HEK293 (cell line): Measurements from ENCODE around the gene BCL11A.

ENCODE experiments used
- CTCF ChIA-PET: fragments of 350-600 bp; formaldehyde crosslinking; extraction: SDS; loops from one replicate; lab custom pipeline; 2021; ENCODE audit warnings: antibody characterized with exemption; lab: Yijun Ruan, JAX
- POLR2A ChIA-PET: fragments of 300-600 bp; formaldehyde crosslinking; extraction: SDS; loops from one replicate; lab custom pipeline; 2020; ENCODE audit warnings: antibody characterized with exemption, inconsistent platforms; lab: Yijun Ruan, JAX
- H3K27ac ChIP-seq: fragments of 200-500 bp; sonication (Bioruptor generic); 2 replicates; pipeline ENCODE4 v1.5.1; 2014; ENCODE audit warnings: low read depth, low read length, control low read depth, inconsistent platforms; ENCODE audit errors: extremely low read depth
- H3K36me3 ChIP-seq, 2 experiments: fragments of 200-500 bp in 1 of 2; sonication (Bioruptor generic) in 1 of 2; 1 replicate in 1 of 2; 2 replicates in 1 of 2; pipeline ENCODE4 v1.5.1; 2014 to 2017; ENCODE audit warnings: inconsistent platforms in 2 of 2, low read length in 2 of 2; ENCODE audit not compliant: control insufficient read depth in 2 of 2, insufficient read depth in 1 of 2
- H3K4me1 ChIP-seq: fragments of 200-500 bp; sonication (Bioruptor generic); 2 replicates; pipeline ENCODE4 v1.5.1; 2014; ENCODE audit warnings: mild to moderate bottlenecking, low read length, inconsistent platforms; ENCODE audit not compliant: control insufficient read depth, insufficient read depth
- H3K4me3 ChIP-seq: 2 replicates; pipeline ENCODE4 v1.5.1; 2011; ENCODE audit warnings: low read depth, mild to moderate bottlenecking, control low read depth, low read length, moderate library complexity
- H3K9me3 ChIP-seq: fragments of 200-500 bp; sonication (Bioruptor generic); 2 replicates; pipeline ENCODE4 v1.5.1; 2014; ENCODE audit warnings: low read depth, low read length, inconsistent platforms; ENCODE audit not compliant: control insufficient read depth, insufficient read depth
- FEZF1 ChIP-seq: fragments of 450-650 bp; formaldehyde crosslinking; IDR thresholded peaks from 2 replicates; pipeline ENCODE4 v1.5.1; 2016; ENCODE audit warnings: missing biosample characterization, missing genetic modification characterization
- GLIS1 ChIP-seq: fragments of 450-650 bp; formaldehyde crosslinking; IDR thresholded peaks from 2 replicates; pipeline ENCODE4 v1.5.1; 2016; ENCODE audit warnings: missing biosample characterization, missing genetic modification characterization
- HOXC10 ChIP-seq: sonication (generic); formaldehyde crosslinking; IDR thresholded peaks from 2 replicates; pipeline ENCODE4 v1.8.1; 2023; ENCODE audit warnings: mild to moderate bottlenecking, missing genetic modification reagents
- KLF7 ChIP-seq: fragments of 450-650 bp; formaldehyde crosslinking; IDR thresholded peaks from 2 replicates; pipeline ENCODE4 v1.5.1; 2016; ENCODE audit warnings: missing biosample characterization, missing genetic modification characterization, borderline replicate concordance
- SP7 ChIP-seq: fragments of 450-650 bp; formaldehyde crosslinking; IDR thresholded peaks from 2 replicates; pipeline ENCODE4 v1.5.1; 2016; ENCODE audit warnings: missing biosample characterization, missing genetic modification characterization
- ZBTB17 ChIP-seq: fragments of 450-650 bp; formaldehyde crosslinking; IDR thresholded peaks from 2 replicates; pipeline ENCODE4 v1.5.1; 2016; ENCODE audit warnings: missing biosample characterization, missing genetic modification characterization
- ZBTB48 ChIP-seq: fragments of 450-650 bp; formaldehyde crosslinking; IDR thresholded peaks from 2 replicates; pipeline ENCODE4 v1.5.1; 2016; ENCODE audit warnings: missing biosample characterization, missing genetic modification characterization
- ZFP37 ChIP-seq: fragments of 450-650 bp; formaldehyde crosslinking; IDR thresholded peaks from 2 replicates; pipeline ENCODE4 v1.5.1; 2016; ENCODE audit warnings: missing biosample characterization, missing genetic modification characterization
- ZNF23 ChIP-seq: fragments of 450-650 bp; formaldehyde crosslinking; IDR thresholded peaks from 2 replicates; pipeline ENCODE4 v1.5.1; 2016; ENCODE audit warnings: missing biosample characterization, missing genetic modification characterization, borderline replicate concordance
- ZNF416 ChIP-seq: fragments of 450-650 bp; formaldehyde crosslinking; IDR thresholded peaks from 2 replicates; pipeline ENCODE4 v1.5.1; 2016; ENCODE audit warnings: missing biosample characterization, missing genetic modification characterization
- ZNF530 ChIP-seq: fragments of 450-650 bp; formaldehyde crosslinking; IDR thresholded peaks from 2 replicates; pipeline ENCODE4 v1.5.1; 2016; ENCODE audit warnings: low read depth, missing biosample characterization, missing genetic modification characterization
- ZNF548 ChIP-seq: fragments of 450-650 bp; formaldehyde crosslinking; IDR thresholded peaks from 2 replicates; pipeline ENCODE4 v1.5.1; 2016; ENCODE audit warnings: missing biosample characterization, missing genetic modification characterization
- ZNF629 ChIP-seq: fragments of 450-650 bp; formaldehyde crosslinking; IDR thresholded peaks from 2 replicates; pipeline ENCODE4 v1.5.1; 2017; ENCODE audit warnings: missing biosample characterization, missing genetic modification characterization
- ZNF747 ChIP-seq: fragments of 450-650 bp; formaldehyde crosslinking; IDR thresholded peaks from 2 replicates; pipeline ENCODE4 v1.5.1; 2016; ENCODE audit warnings: missing biosample characterization, missing genetic modification characterization
- ZNF843 ChIP-seq: fragments of 450-650 bp; formaldehyde crosslinking; IDR thresholded peaks from 2 replicates; pipeline ENCODE4 v1.5.1; 2016; ENCODE audit warnings: missing biosample characterization, missing genetic modification characterization
- TF ChIP-seq, protein P1 (sequence below): fragments of 450-650 bp; formaldehyde crosslinking; IDR thresholded peaks from 2 replicates; pipeline ENCODE4 v1.5.1; 2016; ENCODE audit warnings: missing biosample characterization, missing genetic modification characterization
- TF ChIP-seq, protein P2 (sequence below): fragments of 450-650 bp; formaldehyde crosslinking; IDR thresholded peaks from 2 replicates; pipeline ENCODE4 v1.5.1; 2017; ENCODE audit warnings: missing biosample characterization, missing genetic modification characterization
- TF ChIP-seq, protein P3 (sequence below): fragments of 450-650 bp; formaldehyde crosslinking; IDR thresholded peaks from 2 replicates; pipeline ENCODE4 v1.5.1; 2016; ENCODE audit warnings: missing biosample characterization, missing genetic modification characterization
- TF ChIP-seq, protein P4 (sequence below): fragments of 450-650 bp; formaldehyde crosslinking; IDR thresholded peaks from 2 replicates; pipeline ENCODE4 v1.5.1; 2016; ENCODE audit warnings: missing biosample characterization, missing genetic modification characterization
- TF ChIP-seq, protein P5 (sequence below): fragments of 450-650 bp; formaldehyde crosslinking; IDR thresholded peaks from 2 replicates; pipeline ENCODE4 v1.5.1; 2016; ENCODE audit warnings: missing biosample characterization, missing genetic modification characterization, low read depth
- TF ChIP-seq, protein P6 (sequence below): fragments of 450-650 bp; formaldehyde crosslinking; IDR thresholded peaks from 2 replicates; pipeline ENCODE4 v1.5.1; 2016; ENCODE audit warnings: missing biosample characterization, missing genetic modification characterization, borderline replicate concordance

BCL11A gene

DNA sequence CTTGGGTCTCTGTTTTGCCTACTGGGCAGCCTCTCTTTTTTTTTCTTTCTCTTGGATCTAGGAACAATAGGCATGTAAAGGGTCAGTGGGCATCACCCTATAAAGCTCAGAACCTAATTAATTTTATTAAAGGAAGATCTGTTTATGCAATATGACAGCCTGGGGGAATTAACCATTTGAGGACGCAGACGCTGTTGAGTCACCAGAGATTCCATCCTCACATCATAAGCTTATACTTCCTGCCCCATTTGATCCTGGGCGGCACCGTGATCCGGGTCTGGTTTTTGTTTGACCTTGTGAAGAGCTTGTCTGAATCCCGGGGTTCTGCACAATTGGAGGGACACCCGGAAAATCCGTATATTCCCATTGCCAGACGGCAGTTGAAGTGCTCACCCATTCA is 16.8 kb upstream of the BCL11A start:
- TF ChIP-seq ZNF548 (tag by site-specific recombination) (no peak), ZNF530 (tag by site-specific recombination) (no peak), ZBTB17 (tag by site-specific recombination) (peak; percentile 43; the same call in 1 of the 2 replicates), KLF7 (no peak), HOXC10 (CRISPR knock-in tag) (no peak), ZNF416 (tag by site-specific recombination) (no peak), ZNF23 (tag by site-specific recombination) (no peak), GLIS1 (tag by site-specific recombination) (no peak), ZNF747 (tag by site-specific recombination) (no peak), ZNF629 (tag by site-specific recombination) (no peak), FEZF1 (no peak), ZNF843 (no peak)
- TF ChIP-seq, protein P1, sequence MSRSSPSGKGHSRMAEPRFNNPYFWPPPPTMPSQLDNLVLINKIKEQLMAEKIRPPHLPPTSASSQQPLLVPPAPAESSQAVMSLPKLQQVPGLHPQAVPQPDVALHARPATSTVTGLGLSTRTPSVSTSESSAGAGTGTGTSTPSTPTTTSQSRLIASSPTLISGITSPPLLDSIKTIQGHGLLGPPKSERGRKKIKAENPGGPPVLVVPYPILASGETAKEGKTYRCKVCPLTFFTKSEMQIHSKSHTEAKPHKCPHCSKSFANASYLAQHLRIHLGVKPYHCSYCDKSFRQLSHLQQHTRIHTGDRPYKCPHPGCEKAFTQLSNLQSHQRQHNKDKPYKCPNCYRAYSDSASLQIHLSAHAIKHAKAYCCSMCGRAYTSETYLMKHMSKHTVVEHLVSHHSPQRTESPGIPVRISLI (tag by site-specific recombination), result peak; percentile 12; the same call in 1 of the 2 replicates
- TF ChIP-seq, protein P2, sequence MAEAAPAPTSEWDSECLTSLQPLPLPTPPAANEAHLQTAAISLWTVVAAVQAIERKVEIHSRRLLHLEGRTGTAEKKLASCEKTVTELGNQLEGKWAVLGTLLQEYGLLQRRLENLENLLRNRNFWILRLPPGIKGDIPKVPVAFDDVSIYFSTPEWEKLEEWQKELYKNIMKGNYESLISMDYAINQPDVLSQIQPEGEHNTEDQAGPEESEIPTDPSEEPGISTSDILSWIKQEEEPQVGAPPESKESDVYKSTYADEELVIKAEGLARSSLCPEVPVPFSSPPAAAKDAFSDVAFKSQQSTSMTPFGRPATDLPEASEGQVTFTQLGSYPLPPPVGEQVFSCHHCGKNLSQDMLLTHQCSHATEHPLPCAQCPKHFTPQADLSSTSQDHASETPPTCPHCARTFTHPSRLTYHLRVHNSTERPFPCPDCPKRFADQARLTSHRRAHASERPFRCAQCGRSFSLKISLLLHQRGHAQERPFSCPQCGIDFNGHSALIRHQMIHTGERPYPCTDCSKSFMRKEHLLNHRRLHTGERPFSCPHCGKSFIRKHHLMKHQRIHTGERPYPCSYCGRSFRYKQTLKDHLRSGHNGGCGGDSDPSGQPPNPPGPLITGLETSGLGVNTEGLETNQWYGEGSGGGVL (tag by site-specific recombination), result no peak
- TF ChIP-seq, protein P3, sequence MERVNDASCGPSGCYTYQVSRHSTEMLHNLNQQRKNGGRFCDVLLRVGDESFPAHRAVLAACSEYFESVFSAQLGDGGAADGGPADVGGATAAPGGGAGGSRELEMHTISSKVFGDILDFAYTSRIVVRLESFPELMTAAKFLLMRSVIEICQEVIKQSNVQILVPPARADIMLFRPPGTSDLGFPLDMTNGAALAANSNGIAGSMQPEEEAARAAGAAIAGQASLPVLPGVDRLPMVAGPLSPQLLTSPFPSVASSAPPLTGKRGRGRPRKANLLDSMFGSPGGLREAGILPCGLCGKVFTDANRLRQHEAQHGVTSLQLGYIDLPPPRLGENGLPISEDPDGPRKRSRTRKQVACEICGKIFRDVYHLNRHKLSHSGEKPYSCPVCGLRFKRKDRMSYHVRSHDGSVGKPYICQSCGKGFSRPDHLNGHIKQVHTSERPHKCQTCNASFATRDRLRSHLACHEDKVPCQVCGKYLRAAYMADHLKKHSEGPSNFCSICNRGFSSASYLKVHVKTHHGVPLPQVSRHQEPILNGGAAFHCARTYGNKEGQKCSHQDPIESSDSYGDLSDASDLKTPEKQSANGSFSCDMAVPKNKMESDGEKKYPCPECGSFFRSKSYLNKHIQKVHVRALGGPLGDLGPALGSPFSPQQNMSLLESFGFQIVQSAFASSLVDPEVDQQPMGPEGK (tag by site-specific recombination), result no peak
- TF ChIP-seq, protein P4, sequence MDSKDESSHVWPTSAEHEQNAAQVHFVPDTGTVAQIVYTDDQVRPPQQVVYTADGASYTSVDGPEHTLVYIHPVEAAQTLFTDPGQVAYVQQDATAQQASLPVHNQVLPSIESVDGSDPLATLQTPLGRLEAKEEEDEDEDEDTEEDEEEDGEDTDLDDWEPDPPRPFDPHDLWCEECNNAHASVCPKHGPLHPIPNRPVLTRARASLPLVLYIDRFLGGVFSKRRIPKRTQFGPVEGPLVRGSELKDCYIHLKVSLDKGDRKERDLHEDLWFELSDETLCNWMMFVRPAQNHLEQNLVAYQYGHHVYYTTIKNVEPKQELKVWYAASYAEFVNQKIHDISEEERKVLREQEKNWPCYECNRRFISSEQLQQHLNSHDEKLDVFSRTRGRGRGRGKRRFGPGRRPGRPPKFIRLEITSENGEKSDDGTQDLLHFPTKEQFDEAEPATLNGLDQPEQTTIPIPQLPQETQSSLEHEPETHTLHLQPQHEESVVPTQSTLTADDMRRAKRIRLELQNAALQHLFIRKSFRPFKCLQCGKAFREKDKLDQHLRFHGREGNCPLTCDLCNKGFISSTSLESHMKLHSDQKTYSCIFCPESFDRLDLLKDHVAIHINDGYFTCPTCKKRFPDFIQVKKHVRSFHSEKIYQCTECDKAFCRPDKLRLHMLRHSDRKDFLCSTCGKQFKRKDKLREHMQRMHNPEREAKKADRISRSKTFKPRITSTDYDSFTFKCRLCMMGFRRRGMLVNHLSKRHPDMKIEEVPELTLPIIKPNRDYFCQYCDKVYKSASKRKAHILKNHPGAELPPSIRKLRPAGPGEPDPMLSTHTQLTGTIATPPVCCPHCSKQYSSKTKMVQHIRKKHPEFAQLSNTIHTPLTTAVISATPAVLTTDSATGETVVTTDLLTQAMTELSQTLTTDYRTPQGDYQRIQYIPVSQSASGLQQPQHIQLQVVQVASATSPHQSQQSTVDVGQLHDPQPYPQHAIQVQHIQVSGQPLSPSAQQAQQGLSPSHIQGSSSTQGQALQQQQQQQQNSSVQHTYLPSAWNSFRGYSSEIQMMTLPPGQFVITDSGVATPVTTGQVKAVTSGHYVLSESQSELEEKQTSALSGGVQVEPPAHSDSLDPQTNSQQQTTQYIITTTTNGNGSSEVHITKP (tag by site-specific recombination), result peak; percentile 47

DNA sequence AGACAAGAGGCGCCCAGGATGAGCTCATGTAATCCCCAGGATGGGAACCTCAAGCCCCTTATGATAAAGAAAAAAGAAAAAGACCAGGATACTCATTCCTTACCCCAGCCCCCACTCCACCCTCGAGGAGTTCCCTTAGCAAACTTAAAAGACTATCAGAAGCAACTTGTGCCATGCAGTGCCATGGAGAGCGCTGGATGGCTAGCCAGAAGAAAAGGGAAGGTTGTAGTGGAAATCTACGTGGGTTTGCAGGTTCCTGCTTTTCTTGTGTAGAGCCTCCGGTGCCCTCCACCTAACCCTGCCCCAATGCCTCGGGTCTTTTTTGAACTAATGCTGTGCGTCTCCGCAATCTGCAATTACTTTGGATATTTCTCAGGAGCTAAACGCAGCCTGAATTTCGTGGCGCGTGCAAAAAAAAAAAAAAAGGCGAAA is 16.2 kb upstream of the BCL11A start:
- ChIA-PET POLR2A (interaction anchor here (0.6 to 1.5 kb wide), 2 partner anchors 14 to 23 kb away, joined by 6 read pairs; no protein-coding TSS in a partner anchor), CTCF (interaction anchor here (0.7 to 6.6 kb wide), 5 partner anchors 9 to 73 kb away, joined by 3 to 42 read pairs (median 8); no protein-coding TSS in a partner anchor)
- H3K9me3 ChIP-seq, result no peaks in the 10 kb centered on the region
- H3K4me3 ChIP-seq, result peak overlapping the region; percentile 40
- TF ChIP-seq ZBTB48 (tag by site-specific recombination) (peak; percentile 8; the same call in 1 of the 2 replicates), SP7 (tag by site-specific recombination) (0 out of 2 replicates have a peak, but pooled peaks have one; percentile 12), ZFP37 (tag by site-specific recombination) (0 out of 2 replicates have a peak, but pooled peaks have one; percentile 7)
- TF ChIP-seq, protein P5, sequence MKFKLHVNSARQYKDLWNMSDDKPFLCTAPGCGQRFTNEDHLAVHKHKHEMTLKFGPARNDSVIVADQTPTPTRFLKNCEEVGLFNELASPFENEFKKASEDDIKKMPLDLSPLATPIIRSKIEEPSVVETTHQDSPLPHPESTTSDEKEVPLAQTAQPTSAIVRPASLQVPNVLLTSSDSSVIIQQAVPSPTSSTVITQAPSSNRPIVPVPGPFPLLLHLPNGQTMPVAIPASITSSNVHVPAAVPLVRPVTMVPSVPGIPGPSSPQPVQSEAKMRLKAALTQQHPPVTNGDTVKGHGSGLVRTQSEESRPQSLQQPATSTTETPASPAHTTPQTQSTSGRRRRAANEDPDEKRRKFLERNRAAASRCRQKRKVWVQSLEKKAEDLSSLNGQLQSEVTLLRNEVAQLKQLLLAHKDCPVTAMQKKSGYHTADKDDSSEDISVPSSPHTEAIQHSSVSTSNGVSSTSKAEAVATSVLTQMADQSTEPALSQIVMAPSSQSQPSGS, result no peak
- TF ChIP-seq, protein P6, sequence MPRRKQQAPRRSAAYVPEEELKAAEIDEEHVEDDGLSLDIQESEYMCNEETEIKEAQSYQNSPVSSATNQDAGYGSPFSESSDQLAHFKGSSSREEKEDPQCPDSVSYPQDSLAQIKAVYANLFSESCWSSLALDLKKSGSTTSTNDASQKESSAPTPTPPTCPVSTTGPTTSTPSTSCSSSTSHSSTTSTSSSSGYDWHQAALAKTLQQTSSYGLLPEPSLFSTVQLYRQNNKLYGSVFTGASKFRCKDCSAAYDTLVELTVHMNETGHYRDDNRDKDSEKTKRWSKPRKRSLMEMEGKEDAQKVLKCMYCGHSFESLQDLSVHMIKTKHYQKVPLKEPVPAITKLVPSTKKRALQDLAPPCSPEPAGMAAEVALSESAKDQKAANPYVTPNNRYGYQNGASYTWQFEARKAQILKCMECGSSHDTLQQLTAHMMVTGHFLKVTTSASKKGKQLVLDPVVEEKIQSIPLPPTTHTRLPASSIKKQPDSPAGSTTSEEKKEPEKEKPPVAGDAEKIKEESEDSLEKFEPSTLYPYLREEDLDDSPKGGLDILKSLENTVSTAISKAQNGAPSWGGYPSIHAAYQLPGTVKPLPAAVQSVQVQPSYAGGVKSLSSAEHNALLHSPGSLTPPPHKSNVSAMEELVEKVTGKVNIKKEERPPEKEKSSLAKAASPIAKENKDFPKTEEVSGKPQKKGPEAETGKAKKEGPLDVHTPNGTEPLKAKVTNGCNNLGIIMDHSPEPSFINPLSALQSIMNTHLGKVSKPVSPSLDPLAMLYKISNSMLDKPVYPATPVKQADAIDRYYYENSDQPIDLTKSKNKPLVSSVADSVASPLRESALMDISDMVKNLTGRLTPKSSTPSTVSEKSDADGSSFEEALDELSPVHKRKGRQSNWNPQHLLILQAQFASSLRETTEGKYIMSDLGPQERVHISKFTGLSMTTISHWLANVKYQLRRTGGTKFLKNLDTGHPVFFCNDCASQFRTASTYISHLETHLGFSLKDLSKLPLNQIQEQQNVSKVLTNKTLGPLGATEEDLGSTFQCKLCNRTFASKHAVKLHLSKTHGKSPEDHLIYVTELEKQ, result no peak
- H3K27ac ChIP-seq, result no peak overlapping the region; the same call in 1 of the 2 replicates
- no peaks in the 10 kb centered on the region for H3K36me3 ChIP-seq
- H3K4me1 ChIP-seq, result peaks cover 7% of the 10 kb centered on the region

More for the DNA sequence above, 16.8 kb upstream of the BCL11A start:
- Histone ChIP-seq H3K4me1 (peaks cover 1% of the 10 kb centered on the region; the same call in 1 of the 2 replicates), H3K9me3 (no peaks in the 10 kb centered on the region), H3K27ac (no peak overlapping the region), H3K36me3 (no peaks in the 10 kb centered on the region), H3K4me3 (peak overlapping the region; percentile 40)
- ChIA-PET CTCF (interaction anchor here (0.7 to 6.6 kb wide), 3 partner anchors 10 to 73 kb away, joined by 3 to 42 read pairs (median 18); no protein-coding TSS in a partner anchor), POLR2A (interaction anchor here (0.6 to 1.5 kb wide), 2 partner anchors 15 to 18 kb away, joined by 3 to 6 read pairs; no protein-coding TSS in a partner anchor)
